Glutamatergic neuron (in vitro differentiated cells): ENCODE measurements around the gene ZBTB22. TPM values are rescaled to one million over a fixed set of nuclear protein-coding genes. Genes with fewer than 3 reads are reported as not detected.
A peak's percentile ranks its signal among the peaks of the same experiment; 100 is the strongest.
"Not testable (repeated sequence)": the region's sequence is repeated elsewhere in the genome, so short reads cannot be mapped to it uniquely, and the experiment has no call there.

Experiments
- DNase-seq: peaks from one replicate; pipeline ENCODE4 v3.0.0; 2022
- H3K27ac Mint-ChIP-seq: one replicate; pipeline ENCODE4 v1.8.0; 2020; ENCODE audit warnings: mild to moderate bottlenecking, mixed read lengths, inconsistent platforms; ENCODE audit not compliant: unreplicated experiment
- H3K27me3 Mint-ChIP-seq: one replicate; pipeline ENCODE4 v1.8.0; 2020; ENCODE audit warnings: mild to moderate bottlenecking, moderate library complexity, mixed read lengths, inconsistent platforms; ENCODE audit not compliant: unreplicated experiment
- H3K36me3 Mint-ChIP-seq: one replicate; pipeline ENCODE4 v1.8.0; 2020; ENCODE audit warnings: mild to moderate bottlenecking, mixed read lengths, inconsistent platforms; ENCODE audit not compliant: unreplicated experiment
- H3K4me1 Mint-ChIP-seq: one replicate; pipeline ENCODE4 v1.8.0; 2020; ENCODE audit warnings: mild to moderate bottlenecking, low read depth, mixed read lengths, inconsistent platforms; ENCODE audit not compliant: unreplicated experiment
- H3K4me3 Mint-ChIP-seq: one replicate; pipeline ENCODE4 v1.8.0; 2020; ENCODE audit warnings: mild to moderate bottlenecking, mixed read lengths, inconsistent platforms; ENCODE audit not compliant: unreplicated experiment
- H3K9me3 Mint-ChIP-seq: one replicate; pipeline ENCODE4 v1.8.0; 2020; ENCODE audit warnings: mild to moderate bottlenecking, moderate library complexity, mixed read lengths, inconsistent platforms; ENCODE audit not compliant: unreplicated experiment
- CTCF ChIP-seq: fragments of 200-600 bp; sonication (generic); IDR thresholded peaks from one replicate; pipeline ENCODE4 v1.5.0; 2021; ENCODE audit not compliant: partially characterized antibody, unreplicated experiment
- total RNA-seq: library from RNA; stranded (reverse); fragmentation: NEBNext Ultra II Directional; extraction: Animal tissue kit (Norgen Biotek cat#: 25700); gene quantifications from one replicate; pipeline ENCODE4 v1.2.1, GENCODE V29; 2021; ENCODE audit not compliant: unreplicated experiment

The ZBTB22 gene
- total RNA-seq, 1 donor from 2014 or later = 21.7 TPM

GRCh38 chr6:33344701-33345697 is 27.5 kb upstream of the ZBTB22 start:
- H3K36me3 Mint-ChIP-seq = no peaks in the 10 kb centered on the region
- peak; percentile 41 for DNase-seq
- H3K27me3 Mint-ChIP-seq = peaks cover 9% of the 10 kb centered on the region
- H3K9me3 Mint-ChIP-seq = no peaks in the 10 kb centered on the region
- peak; percentile 85 for TF ChIP-seq CTCF
- H3K4me1 Mint-ChIP-seq = peaks cover 15% of the 10 kb centered on the region
- H3K4me3 Mint-ChIP-seq = peak overlapping the region; percentile 43
- H3K27ac Mint-ChIP-seq = peak overlapping the region; percentile 23

- Mint-ChIP-seq H3K27me3 (peaks cover 4% of the 10 kb centered on the region), H3K27ac (no peak overlapping the region), H3K4me3 (no peak overlapping the region), H3K9me3 (no peaks in the 10 kb centered on the region), H3K4me1 (peaks cover 13% of the 10 kb centered on the region), H3K36me3 (no peaks in the 10 kb centered on the region)
- DNase-seq = no peak
- no peak for TF ChIP-seq CTCF
Observed at GRCh38 chr6:33343953-33344611, 26.5 kb upstream of the ZBTB22 start.

- H3K9me3 Mint-ChIP-seq, H3K4me1 Mint-ChIP-seq, H3K27ac Mint-ChIP-seq, H3K27me3 Mint-ChIP-seq, DNase-seq, H3K4me3 Mint-ChIP-seq, H3K36me3 Mint-ChIP-seq: not testable (repeated sequence)
Observed at GRCh38 chr6:33343606-33343952, 26.0 kb upstream of the ZBTB22 start.

GRCh38 chr6:33339193-33339592 is 21.6 kb upstream of the ZBTB22 start:
- TF ChIP-seq CTCF = no peak
- H3K9me3 Mint-ChIP-seq = peaks cover 1% of the 10 kb centered on the region
- H3K27ac Mint-ChIP-seq = no peak overlapping the region
- no peaks in the 10 kb centered on the region for H3K27me3 Mint-ChIP-seq
- H3K36me3 Mint-ChIP-seq = no peaks in the 10 kb centered on the region
- DNase-seq = no peak
- no peak overlapping the region for H3K4me3 Mint-ChIP-seq
- no peaks in the 10 kb centered on the region for H3K4me1 Mint-ChIP-seq

DNA sequence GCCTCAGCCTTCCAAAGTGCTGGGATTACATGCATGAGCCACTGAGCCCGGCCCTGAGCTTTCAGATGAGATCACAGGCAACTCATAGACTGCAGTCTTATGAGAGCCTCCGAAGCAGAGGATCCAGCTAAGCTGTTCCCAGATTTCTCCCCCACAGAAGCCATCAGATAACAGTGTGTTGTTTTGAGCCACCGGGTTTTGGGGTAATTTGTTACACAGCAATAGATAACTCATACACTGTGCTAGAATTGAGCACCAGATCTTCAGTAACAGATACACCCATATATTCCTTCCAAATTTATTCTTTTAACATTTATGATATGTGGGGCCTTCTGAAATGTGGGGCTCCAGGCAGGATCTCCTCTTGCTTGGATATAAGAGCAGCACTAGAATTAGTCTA is 19.0 kb upstream of the ZBTB22 start:
- Mint-ChIP-seq H3K36me3 (no peaks in the 10 kb centered on the region), H3K27me3 (no peaks in the 10 kb centered on the region)

More for the DNA sequence above, 19.0 kb upstream of the ZBTB22 start:
- no peak overlapping the region for H3K4me3 Mint-ChIP-seq
- TF ChIP-seq CTCF = no peak
- H3K9me3 Mint-ChIP-seq = peaks cover 1% of the 10 kb centered on the region
- H3K4me1 Mint-ChIP-seq = no peaks in the 10 kb centered on the region
- no peak overlapping the region for H3K27ac Mint-ChIP-seq
- DNase-seq = no peak
